ENCODE results near the gene PFDN6.

PFDN6 gene

GRCh38 chr6:33264015-33264414, 25.4 kb upstream of the PFDN6 start:
- DNase-seq (ENCODE audit: low read depth), result no peak
- H3K4me3 ChIP-seq (ENCODE audit: control insufficient read depth, low read depth, low read length), result no peak overlapping the region
- TF ChIP-seq, protein P1, sequence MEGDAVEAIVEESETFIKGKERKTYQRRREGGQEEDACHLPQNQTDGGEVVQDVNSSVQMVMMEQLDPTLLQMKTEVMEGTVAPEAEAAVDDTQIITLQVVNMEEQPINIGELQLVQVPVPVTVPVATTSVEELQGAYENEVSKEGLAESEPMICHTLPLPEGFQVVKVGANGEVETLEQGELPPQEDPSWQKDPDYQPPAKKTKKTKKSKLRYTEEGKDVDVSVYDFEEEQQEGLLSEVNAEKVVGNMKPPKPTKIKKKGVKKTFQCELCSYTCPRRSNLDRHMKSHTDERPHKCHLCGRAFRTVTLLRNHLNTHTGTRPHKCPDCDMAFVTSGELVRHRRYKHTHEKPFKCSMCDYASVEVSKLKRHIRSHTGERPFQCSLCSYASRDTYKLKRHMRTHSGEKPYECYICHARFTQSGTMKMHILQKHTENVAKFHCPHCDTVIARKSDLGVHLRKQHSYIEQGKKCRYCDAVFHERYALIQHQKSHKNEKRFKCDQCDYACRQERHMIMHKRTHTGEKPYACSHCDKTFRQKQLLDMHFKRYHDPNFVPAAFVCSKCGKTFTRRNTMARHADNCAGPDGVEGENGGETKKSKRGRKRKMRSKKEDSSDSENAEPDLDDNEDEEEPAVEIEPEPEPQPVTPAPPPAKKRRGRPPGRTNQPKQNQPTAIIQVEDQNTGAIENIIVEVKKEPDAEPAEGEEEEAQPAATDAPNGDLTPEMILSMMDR (conservative IDR thresholded peaks at IDR 0.05; ENCODE audit: control insufficient read depth, insufficient read depth, low read depth, low read length), result no peak

GRCh38 chr6:33271117-33271467, 18.3 kb upstream of the PFDN6 start:
- DNase-seq (ENCODE audit: low read depth), result peak; percentile 28
- H3K4me3 ChIP-seq (ENCODE audit: control insufficient read depth, low read depth, low read length), result peak overlapping the region; percentile 100
- TF ChIP-seq, protein P1 (conservative IDR thresholded peaks at IDR 0.05; ENCODE audit: control insufficient read depth, insufficient read depth, low read depth, low read length), result no peak

- DNase-seq (ENCODE audit: low read depth), result peak; percentile 99
- TF ChIP-seq, protein P1 (conservative IDR thresholded peaks at IDR 0.05; ENCODE audit: control insufficient read depth, insufficient read depth, low read depth, low read length), result no peak
- peak within 1 kb of the TSS; percentile 100 for H3K4me3 ChIP-seq (ENCODE audit: control insufficient read depth, low read depth, low read length)
Observed at GRCh38 chr6:33271468-33272274, 17.7 kb upstream of the PFDN6 start, which contains the start of the genes RPS18 and VPS52. Gene RPS18, plus strand, starts transcription at chr6:33272075. Its CDS starts 45 bp downstream, at chr6:33272120. Gene VPS52, minus strand, starts transcription at chr6:33271876. Its CDS starts 201 bp downstream, at chr6:33271675.

- TF ChIP-seq, protein P1 (conservative IDR thresholded peaks at IDR 0.05; ENCODE audit: control insufficient read depth, insufficient read depth, low read depth, low read length), result no peak
- DNase-seq (ENCODE audit: low read depth), result peak; percentile 20
- peak overlapping the region; percentile 100 for H3K4me3 ChIP-seq (ENCODE audit: control insufficient read depth, low read depth, low read length)
Observed at GRCh38 chr6:33272275-33273128, 16.9 kb upstream of the PFDN6 start.

- peak overlapping the region; percentile 100 for H3K4me3 ChIP-seq (ENCODE audit: control insufficient read depth, low read depth, low read length)
- TF ChIP-seq, protein P1 (conservative IDR thresholded peaks at IDR 0.05; ENCODE audit: control insufficient read depth, insufficient read depth, low read depth, low read length), result no peak
- DNase-seq (ENCODE audit: low read depth), result no peak
Observed at GRCh38 chr6:33273129-33273923, 16.1 kb upstream of the PFDN6 start.
